Erythroblast (primary cell): ENCODE measurements around the gene PAWR.
A peak's percentile ranks its signal among the peaks of the same experiment; 100 is the strongest.
"Not testable (repeated sequence)": the region's sequence is repeated elsewhere in the genome, so short reads cannot be mapped to it uniquely, and the experiment has no call there.

Experiments
- DNase-seq, 2 experiments: peaks; one replicate each; lab custom pipeline; 2025; lab: John Stamatoyannopoulos, UW
- GATA1 ChIP-seq: IDR thresholded peaks from 2 replicates; pipeline ENCODE4 v1.6.1; 2011; ENCODE audit warnings: low read depth, mild to moderate bottlenecking, control low read depth, low read length, moderate library complexity
- POLR2A ChIP-seq: IDR thresholded peaks from 2 replicates; pipeline ENCODE4 v1.6.1; 2011; ENCODE audit warnings: mild to moderate bottlenecking, low read length

The PAWR gene

GRCh38 chr12:79566452-79567174 lies 124.2 kb downstream of the PAWR start:
- no peak for TF ChIP-seq GATA1
- TF ChIP-seq POLR2A: no peak
- DNase-seq: no peak

GRCh38 chr12:79564727-79565350 lies 125.9 kb downstream of the PAWR start:
- DNase-seq: not testable (repeated sequence)

- TF ChIP-seq POLR2A: no peak
- TF ChIP-seq GATA1: no peak
- no peak for DNase-seq
Observed at GRCh38 chr12:79563021-79563740, 127.6 kb downstream of the PAWR start.

GRCh38 chr12:79561401-79562132 lies 129.2 kb downstream of the PAWR start:
- DNase-seq: no peak
- TF ChIP-seq POLR2A (no peak), GATA1 (no peak)

- TF ChIP-seq GATA1 (no peak), POLR2A (no peak)
- no peak for DNase-seq
Observed at GRCh38 chr12:79560225-79560889, 130.4 kb downstream of the PAWR start.

GRCh38 chr12:79559591-79559990 lies 131.2 kb downstream of the PAWR start:
- no peak for DNase-seq
- TF ChIP-seq GATA1 (no peak), POLR2A (no peak)

- no peak for DNase-seq
- TF ChIP-seq POLR2A (no peak), GATA1 (no peak)
Observed at GRCh38 chr12:79558924-79559469, 131.8 kb downstream of the PAWR start.

GRCh38 chr12:79557690-79558315 lies 133.0 kb downstream of the PAWR start:
- TF ChIP-seq POLR2A (no peak), GATA1 (no peak)
- no peak for DNase-seq

GRCh38 chr12:79555028-79555925 lies 135.5 kb downstream of the PAWR start:
- DNase-seq: peak; percentile 1 to 25

GRCh38 chr12:79553863-79554574 lies 136.7 kb downstream of the PAWR start:
- DNase-seq: no peak
- TF ChIP-seq GATA1 (no peak), POLR2A (no peak)

More at GRCh38 chr12:79555028-79555925, 135.5 kb downstream of the PAWR start:
- TF ChIP-seq GATA1 (no peak), POLR2A (no peak)

GRCh38 chr12:79552192-79552591 lies 138.6 kb downstream of the PAWR start:
- no peak for DNase-seq
- TF ChIP-seq POLR2A: no peak
- no peak for TF ChIP-seq GATA1
